Gastrocnemius medialis (tissue), 4 donors: ENCODE results near the gene CTNNA2.

Experiments used
- CTCF ChIP-seq, 5 experiments: fragments of 450-650 bp in 3 of 5; fragments of 200-600 bp in 2 of 5; sonication (generic) in 2 of 5; IDR thresholded peaks in 4 of 5; conservative IDR thresholded peaks in 1 of 5; 1 replicate in 4 of 5; 2 replicates in 1 of 5; pipeline ENCODE4 v1.5.1; 2016 to 2019; ENCODE audit warnings: antibody characterized with exemption in 5 of 5, mild to moderate bottlenecking in 3 of 5, moderate library complexity in 3 of 5
- POLR2A ChIP-seq, 2 donors: fragments of 450-650 bp; IDR thresholded peaks; one replicate each; pipeline ENCODE4 v1.6.1; 2017; ENCODE audit warnings: antibody characterized with exemption in 2 of 2, mild to moderate bottlenecking in 2 of 2, moderate library complexity in 2 of 2

- no peak for TF ChIP-seq POLR2A (IDR thresholded peaks at IDR 0.05)
- TF ChIP-seq CTCF (IDR thresholded peaks at IDR 0.05 in 4 of 5, conservative IDR thresholded peaks at IDR 0.05 in 1 of 5): no peak
Observed at GRCh38 chr2:80489717-80490116, 976.9 kb downstream of the CTNNA2 start.
